Trophoblast cell (in vitro differentiated cells and primary cell): Measurements from ENCODE around the gene ALLC.

Experiments used
- DNase-seq, 2 donors: peaks; one replicate each; pipeline ENCODE4 v3.0.0-alpha.2; 2016
- H2AFZ ChIP-seq: 2 replicates; pipeline ENCODE4 v1.6.1; 2013; ENCODE audit warnings: low read length, moderate library complexity, mild to moderate bottlenecking; ENCODE audit not compliant: insufficient read depth, poor library complexity
- H2AK5ac ChIP-seq: 2 replicates; pipeline ENCODE4 v1.6.1; 2013; ENCODE audit warnings: mild to moderate bottlenecking, low read length
- H2BK120ac ChIP-seq: 2 replicates; pipeline ENCODE4 v1.6.1; 2013; ENCODE audit warnings: low read length, mild to moderate bottlenecking, moderate library complexity; ENCODE audit not compliant: insufficient read depth, poor library complexity
- H2BK12ac ChIP-seq: 2 replicates; pipeline ENCODE4 v1.6.1; 2013; ENCODE audit warnings: mild to moderate bottlenecking, low read length, moderate library complexity
- H2BK5ac ChIP-seq: 2 replicates; pipeline ENCODE4 v1.6.1; 2013; ENCODE audit warnings: low read length, low read depth, moderate library complexity, mild to moderate bottlenecking; ENCODE audit not compliant: poor library complexity
- H3K14ac ChIP-seq: 2 replicates; pipeline ENCODE4 v1.6.1; 2013; ENCODE audit warnings: mild to moderate bottlenecking, low read length
- H3K18ac ChIP-seq: 2 replicates; pipeline ENCODE4 v1.6.1; 2013; ENCODE audit warnings: mild to moderate bottlenecking, low read length
- H3K23ac ChIP-seq: 2 replicates; pipeline ENCODE4 v1.6.1; 2013; ENCODE audit warnings: low read length
- H3K27ac ChIP-seq: 2 replicates; pipeline ENCODE4 v1.5.1; 2013; ENCODE audit warnings: low read depth, mild to moderate bottlenecking, inconsistent platforms, low read length, moderate library complexity
- H3K27me3 ChIP-seq: 2 replicates; pipeline ENCODE4 v1.6.1; 2013; ENCODE audit warnings: inconsistent platforms, mild to moderate bottlenecking, low read length, moderate library complexity; ENCODE audit not compliant: insufficient read depth
- H3K36me3 ChIP-seq, 2 experiments: 1 replicate in 1 of 2; 2 replicates in 1 of 2; pipeline ENCODE4 v1.6.1; 2013; ENCODE audit warnings: low read length in 2 of 2, mild to moderate bottlenecking in 2 of 2, moderate library complexity in 1 of 2; ENCODE audit not compliant: insufficient read depth in 2 of 2, control insufficient read depth in 1 of 2
- H3K4ac ChIP-seq: 2 replicates; pipeline ENCODE4 v1.6.1; 2013; ENCODE audit warnings: low read depth, mild to moderate bottlenecking, low read length, moderate library complexity
- H3K4me1 ChIP-seq, 2 experiments: 1 replicate in 1 of 2; 2 replicates in 1 of 2; pipeline ENCODE4 v1.6.1; 2013; ENCODE audit warnings: low read length in 2 of 2, mild to moderate bottlenecking in 2 of 2, moderate library complexity in 1 of 2; ENCODE audit not compliant: insufficient read depth in 2 of 2, control insufficient read depth in 1 of 2
- H3K4me2 ChIP-seq: 2 replicates; pipeline ENCODE4 v1.6.1; 2013; ENCODE audit warnings: inconsistent platforms, mild to moderate bottlenecking, low read length, moderate library complexity
- H3K4me3 ChIP-seq: 2 replicates; pipeline ENCODE4 v1.5.1; 2013; ENCODE audit warnings: mild to moderate bottlenecking, low read depth, low read length, inconsistent platforms
- H3K79me1 ChIP-seq: one replicate; pipeline ENCODE4 v1.6.1; 2013; ENCODE audit warnings: low read length
- H3K79me2 ChIP-seq: 2 replicates; pipeline ENCODE4 v1.6.1; 2013; ENCODE audit warnings: low read length, mild to moderate bottlenecking; ENCODE audit not compliant: control insufficient read depth, insufficient read depth, poor library complexity
- H3K9ac ChIP-seq: 2 replicates; pipeline ENCODE4 v1.6.1; 2013; ENCODE audit warnings: mild to moderate bottlenecking, low read length
- H3K9me3 ChIP-seq: 2 replicates; pipeline ENCODE4 v1.6.1; 2013; ENCODE audit warnings: low read depth, mild to moderate bottlenecking, control low read depth, inconsistent platforms, low read length; ENCODE audit not compliant: insufficient read depth
- H4K12ac ChIP-seq: 2 replicates; pipeline ENCODE4 v1.6.1; 2013; ENCODE audit warnings: low read depth, mild to moderate bottlenecking, low read length, moderate library complexity
- H4K8ac ChIP-seq: 2 replicates; pipeline ENCODE4 v1.6.1; 2013; ENCODE audit warnings: low read depth, mild to moderate bottlenecking, low read length, moderate library complexity
- H4K91ac ChIP-seq: one replicate; pipeline ENCODE4 v1.6.1; 2013; ENCODE audit warnings: low read depth, mild to moderate bottlenecking, low read length, moderate library complexity
- WGBS: extraction: QIAGEN DNeasy Blood & Tissue Kit; methylation state at CpG from one replicate; pipeline ENCODE4 v1.1.7; 2013; ENCODE audit warnings: missing lambda C conversion rate; ENCODE audit not compliant: insufficient read length, insufficient coverage; ENCODE audit errors: extremely low coverage; 5-methylcytosine and 5-hydroxymethylcytosine counted together

The ALLC gene

DNA sequence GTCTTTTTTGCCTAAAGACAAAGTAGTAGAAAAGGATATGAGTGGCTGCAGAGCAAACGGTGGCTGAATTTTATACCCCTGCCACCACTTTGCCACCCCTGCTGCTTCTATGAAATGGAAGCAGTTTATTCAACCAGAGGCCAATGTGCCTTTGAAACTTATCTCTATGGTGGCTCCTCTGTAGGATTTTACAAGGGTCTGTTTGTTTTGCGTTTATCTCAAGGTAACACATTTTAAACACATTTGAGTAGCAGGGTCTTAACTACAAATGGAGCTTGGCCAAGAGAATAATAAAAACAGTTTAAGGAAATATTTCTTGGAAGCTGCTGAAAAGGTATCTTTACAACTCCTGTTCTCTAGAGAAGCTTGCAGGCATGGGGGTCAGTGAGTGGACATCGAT, 6.1 kb downstream of the ALLC start:
- H3K27me3 ChIP-seq, result no peaks in the 10 kb centered on the region
- no peaks in the 10 kb centered on the region for H3K79me2 ChIP-seq
- no peak overlapping the region for H3K9ac ChIP-seq
- H3K27ac ChIP-seq, result no peak overlapping the region
- no peak overlapping the region for H4K12ac ChIP-seq
- H4K8ac ChIP-seq, result no peak overlapping the region
- DNase-seq, result no peak
- no peak overlapping the region for H4K91ac ChIP-seq
- H3K4me3 ChIP-seq, result no peak overlapping the region
- no peak overlapping the region for H2BK5ac ChIP-seq
- H2AK5ac ChIP-seq, result no peak overlapping the region
- H3K4ac ChIP-seq, result no peak overlapping the region
- no peak overlapping the region for H2AFZ ChIP-seq
- WGBS, result no CpG with 5 or more reads among the region's 3 CpGs
- no peak overlapping the region for H2BK12ac ChIP-seq
- H3K14ac ChIP-seq, result no peak overlapping the region
- no peak overlapping the region for H2BK120ac ChIP-seq
- H3K4me2 ChIP-seq, result no peak overlapping the region
- no peak overlapping the region for H3K23ac ChIP-seq
- H3K4me1 ChIP-seq, result no peaks in the 10 kb centered on the region
- H3K79me1 ChIP-seq, result no peaks in the 10 kb centered on the region
- no peak overlapping the region for H3K18ac ChIP-seq
- no peaks in the 10 kb centered on the region for H3K36me3 ChIP-seq
- peaks cover 2% of the 10 kb centered on the region for H3K9me3 ChIP-seq

DNA sequence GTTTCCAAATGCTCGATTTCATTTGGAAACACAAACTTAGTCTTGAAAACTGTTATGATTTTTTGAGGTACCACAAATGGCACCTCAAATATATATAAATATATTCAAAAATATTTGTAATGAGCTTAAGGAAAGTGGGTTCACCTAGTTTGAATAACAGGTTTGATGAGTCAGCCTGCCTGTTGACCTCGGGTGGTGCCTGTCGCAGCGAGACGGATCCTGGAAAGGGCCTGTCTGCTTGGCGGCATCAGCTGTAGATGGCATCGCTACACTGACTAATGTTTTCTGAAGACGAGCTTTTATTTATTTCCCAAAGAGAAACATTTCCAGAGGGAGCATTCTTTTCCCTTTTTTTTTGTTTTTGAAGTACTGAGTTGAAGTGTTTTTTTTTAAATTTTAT, 6.9 kb downstream of the ALLC start:
- Histone ChIP-seq H3K27me3 (no peaks in the 10 kb centered on the region), H2BK12ac (no peak overlapping the region), H3K9ac (no peak overlapping the region), H3K18ac (no peak overlapping the region), H4K8ac (no peak overlapping the region), H3K23ac (no peak overlapping the region), H3K4me3 (no peak overlapping the region), H2AFZ (no peak overlapping the region), H3K4me1 (no peaks in the 10 kb centered on the region), H2BK5ac (no peak overlapping the region), H4K12ac (no peak overlapping the region), H4K91ac (no peak overlapping the region), H2AK5ac (no peak overlapping the region), H3K4me2 (no peak overlapping the region), H2BK120ac (no peak overlapping the region), H3K79me1 (no peaks in the 10 kb centered on the region), H3K9me3 (peaks cover 5% of the 10 kb centered on the region), H3K4ac (no peak overlapping the region), H3K27ac (no peak overlapping the region), H3K79me2 (no peaks in the 10 kb centered on the region), H3K36me3 (no peaks in the 10 kb centered on the region), H3K14ac (no peak overlapping the region)
- no CpG with 5 or more reads among the region's 8 CpGs for WGBS
- no peak for DNase-seq

DNA sequence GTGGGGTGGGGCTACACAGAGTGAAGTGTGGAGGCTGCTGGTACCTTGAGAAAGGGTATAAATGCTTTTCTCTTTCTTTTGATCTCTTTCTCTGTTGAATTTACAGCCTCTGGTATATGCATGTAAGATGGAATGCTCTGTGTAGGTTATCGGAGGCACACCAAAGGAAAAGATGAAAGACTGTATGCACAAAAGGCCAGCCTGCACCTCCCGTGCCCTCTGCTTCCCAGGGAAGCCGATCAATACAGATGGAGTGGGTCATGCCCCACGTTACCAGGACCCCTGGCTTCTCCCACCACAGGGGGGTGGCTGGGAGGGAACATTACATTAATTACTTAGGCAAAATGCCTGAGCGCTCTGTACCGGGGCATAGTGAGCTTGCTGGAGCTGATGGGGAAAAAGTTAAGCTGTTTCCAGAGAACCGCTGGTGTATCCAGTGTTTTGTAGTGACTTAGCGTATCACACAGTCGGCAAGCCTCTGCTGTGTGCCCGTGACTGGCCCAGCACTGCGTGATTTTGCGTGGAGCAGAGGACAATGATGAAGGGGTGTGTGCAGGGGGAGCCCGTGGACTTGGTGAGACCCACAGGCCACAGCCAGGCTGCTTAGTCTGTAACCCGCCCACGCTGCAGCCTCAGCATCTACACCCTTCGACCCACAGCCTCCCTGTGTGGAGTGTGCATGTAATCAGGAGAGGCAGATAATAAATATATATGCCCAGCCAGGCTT, 8.0 kb downstream of the ALLC start:
- no peak overlapping the region for H4K8ac ChIP-seq
- H2BK120ac ChIP-seq, result no peak overlapping the region
- H4K12ac ChIP-seq, result no peak overlapping the region
- H3K27ac ChIP-seq, result no peak overlapping the region
- DNase-seq, result no peak
- no peak overlapping the region for H3K14ac ChIP-seq
- no peak overlapping the region for H3K4me2 ChIP-seq
- no CpG with 5 or more reads among the region's 16 CpGs for WGBS
- no peak overlapping the region for H2AFZ ChIP-seq
- H4K91ac ChIP-seq, result no peak overlapping the region
- H3K9ac ChIP-seq, result no peak overlapping the region
- no peaks in the 10 kb centered on the region for H3K79me2 ChIP-seq
- no peak overlapping the region for H3K23ac ChIP-seq
- no peaks in the 10 kb centered on the region for H3K36me3 ChIP-seq
- no peaks in the 10 kb centered on the region for H3K79me1 ChIP-seq
- H3K27me3 ChIP-seq, result no peaks in the 10 kb centered on the region
- H2AK5ac ChIP-seq, result no peak overlapping the region
- H3K4me1 ChIP-seq, result no peaks in the 10 kb centered on the region
- no peak overlapping the region for H3K4me3 ChIP-seq
- H2BK12ac ChIP-seq, result no peak overlapping the region
- H3K18ac ChIP-seq, result no peak overlapping the region
- H3K9me3 ChIP-seq, result peaks cover 5% of the 10 kb centered on the region
- H2BK5ac ChIP-seq, result no peak overlapping the region
- no peak overlapping the region for H3K4ac ChIP-seq

DNA sequence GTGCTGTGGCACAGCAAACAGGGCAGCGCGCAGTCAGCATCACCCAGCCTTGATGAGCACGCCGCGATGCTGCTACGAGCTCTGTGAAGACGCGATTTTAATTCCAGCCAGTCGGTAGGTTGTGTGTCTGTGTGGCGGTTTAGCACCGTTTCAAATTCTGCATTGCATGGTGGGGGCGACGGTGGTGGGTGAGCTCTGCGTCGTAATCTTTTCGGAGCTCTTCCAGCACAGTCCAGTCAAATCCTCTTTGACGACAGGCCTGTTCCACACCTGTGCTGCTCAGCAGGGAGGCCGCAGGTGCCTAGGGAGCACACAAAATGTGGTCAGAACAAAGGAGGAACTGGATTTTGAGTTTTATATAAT, 8.6 kb downstream of the ALLC start:
- no CpG with 5 or more reads among the region's 18 CpGs for WGBS
- Histone ChIP-seq H3K27ac (no peak overlapping the region), H2BK5ac (no peak overlapping the region)

More for the DNA sequence above, 8.6 kb downstream of the ALLC start:
- H3K9ac ChIP-seq, result no peak overlapping the region
- no peak overlapping the region for H2BK12ac ChIP-seq
- H2BK120ac ChIP-seq, result no peak overlapping the region
- no peak overlapping the region for H4K8ac ChIP-seq
- no peaks in the 10 kb centered on the region for H3K36me3 ChIP-seq
- H4K91ac ChIP-seq, result no peak overlapping the region
- H3K18ac ChIP-seq, result no peak overlapping the region
- H3K79me1 ChIP-seq, result no peaks in the 10 kb centered on the region
- no peak overlapping the region for H2AK5ac ChIP-seq
- H4K12ac ChIP-seq, result no peak overlapping the region
- no peak overlapping the region for H3K14ac ChIP-seq
- no peak overlapping the region for H3K4me2 ChIP-seq
- H2AFZ ChIP-seq, result no peak overlapping the region
- H3K4me1 ChIP-seq, result no peaks in the 10 kb centered on the region
- no peak for DNase-seq
- H3K9me3 ChIP-seq, result peaks cover 5% of the 10 kb centered on the region
- no peak overlapping the region for H3K23ac ChIP-seq
- no peaks in the 10 kb centered on the region for H3K79me2 ChIP-seq
- H3K27me3 ChIP-seq, result no peaks in the 10 kb centered on the region
- no peak overlapping the region for H3K4me3 ChIP-seq
- no peak overlapping the region for H3K4ac ChIP-seq
